ENCODE data around the gene CGNL1.

CGNL1 gene

DNA sequence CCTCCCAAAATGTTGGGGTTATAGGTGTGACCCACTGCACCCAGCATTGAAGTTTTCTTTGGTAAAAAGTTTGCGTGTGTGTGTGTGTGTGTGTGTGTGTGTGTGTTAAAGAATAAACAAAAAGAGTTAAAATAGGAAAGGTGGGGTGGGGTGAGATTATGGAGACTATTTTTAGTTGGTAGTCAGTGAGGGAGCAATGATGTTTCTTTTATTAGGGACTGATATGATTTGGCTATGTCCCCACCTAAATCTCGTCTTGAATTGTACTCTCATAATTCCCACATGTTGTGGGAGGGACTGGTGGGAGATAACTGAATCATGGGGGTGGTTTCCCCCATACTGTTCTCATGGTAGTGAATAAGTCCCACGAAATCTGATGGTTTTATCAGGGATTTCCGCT is 92.2 kb downstream of the CGNL1 start:
- TF ChIP-seq, protein P1, sequence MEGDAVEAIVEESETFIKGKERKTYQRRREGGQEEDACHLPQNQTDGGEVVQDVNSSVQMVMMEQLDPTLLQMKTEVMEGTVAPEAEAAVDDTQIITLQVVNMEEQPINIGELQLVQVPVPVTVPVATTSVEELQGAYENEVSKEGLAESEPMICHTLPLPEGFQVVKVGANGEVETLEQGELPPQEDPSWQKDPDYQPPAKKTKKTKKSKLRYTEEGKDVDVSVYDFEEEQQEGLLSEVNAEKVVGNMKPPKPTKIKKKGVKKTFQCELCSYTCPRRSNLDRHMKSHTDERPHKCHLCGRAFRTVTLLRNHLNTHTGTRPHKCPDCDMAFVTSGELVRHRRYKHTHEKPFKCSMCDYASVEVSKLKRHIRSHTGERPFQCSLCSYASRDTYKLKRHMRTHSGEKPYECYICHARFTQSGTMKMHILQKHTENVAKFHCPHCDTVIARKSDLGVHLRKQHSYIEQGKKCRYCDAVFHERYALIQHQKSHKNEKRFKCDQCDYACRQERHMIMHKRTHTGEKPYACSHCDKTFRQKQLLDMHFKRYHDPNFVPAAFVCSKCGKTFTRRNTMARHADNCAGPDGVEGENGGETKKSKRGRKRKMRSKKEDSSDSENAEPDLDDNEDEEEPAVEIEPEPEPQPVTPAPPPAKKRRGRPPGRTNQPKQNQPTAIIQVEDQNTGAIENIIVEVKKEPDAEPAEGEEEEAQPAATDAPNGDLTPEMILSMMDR (IDR thresholded peaks at IDR 0.05; ENCODE audit: extremely low read depth, insufficient read depth, missing control alignments), result no peak
- DNase-seq (ENCODE audit: low spot score), result no peak
- in situ Hi-C loops (cut with MboI; ENCODE audit: low pct_unique_long_range_greater_than_20kb, low sequenced_read_pairs, unreplicated experiment), result no loop called here

- no peak for DNase-seq (ENCODE audit: low spot score)
- in situ Hi-C loops (cut with MboI; ENCODE audit: low pct_unique_long_range_greater_than_20kb, low sequenced_read_pairs, unreplicated experiment), result no loop called here
- TF ChIP-seq, protein P1 (IDR thresholded peaks at IDR 0.05; ENCODE audit: extremely low read depth, insufficient read depth, missing control alignments), result no peak
These were observed 94.2 kb downstream of the CGNL1 start for GRCh38 chr15:57470543-57470942.

GRCh38 chr15:57472861-57473260 is 96.6 kb downstream of the CGNL1 start:
- in situ Hi-C loops (cut with MboI; ENCODE audit: low pct_unique_long_range_greater_than_20kb, low sequenced_read_pairs, unreplicated experiment), result no loop called here
- TF ChIP-seq, protein P1 (IDR thresholded peaks at IDR 0.05; ENCODE audit: extremely low read depth, insufficient read depth, missing control alignments), result no peak

GRCh38 chr15:57476533-57476975 is 100.2 kb downstream of the CGNL1 start:
- no peak for DNase-seq (ENCODE audit: low spot score)
- in situ Hi-C loops (cut with MboI; ENCODE audit: low pct_unique_long_range_greater_than_20kb, low sequenced_read_pairs, unreplicated experiment), result no loop called here
- TF ChIP-seq, protein P1 (IDR thresholded peaks at IDR 0.05; ENCODE audit: extremely low read depth, insufficient read depth, missing control alignments), result no peak

More at GRCh38 chr15:57472861-57473260, 96.6 kb downstream of the CGNL1 start:
- DNase-seq (ENCODE audit: low spot score), result no peak

- TF ChIP-seq, protein P1 (IDR thresholded peaks at IDR 0.05; ENCODE audit: extremely low read depth, insufficient read depth, missing control alignments), result no peak
- no peak for DNase-seq (ENCODE audit: low spot score)
- in situ Hi-C loops (cut with MboI; ENCODE audit: low pct_unique_long_range_greater_than_20kb, low sequenced_read_pairs, unreplicated experiment), result no loop called here
These were observed 101.6 kb downstream of the CGNL1 start for GRCh38 chr15:57477736-57478522.

GRCh38 chr15:57479005-57479404 is 102.7 kb downstream of the CGNL1 start:
- in situ Hi-C loops (cut with MboI; ENCODE audit: low pct_unique_long_range_greater_than_20kb, low sequenced_read_pairs, unreplicated experiment), result no loop called here
- TF ChIP-seq, protein P1 (IDR thresholded peaks at IDR 0.05; ENCODE audit: extremely low read depth, insufficient read depth, missing control alignments), result no peak
- DNase-seq (ENCODE audit: low spot score), result no peak
